ENCODE data around the gene CNPY4. TPM values are rescaled to one million over a fixed set of nuclear protein-coding genes. Genes with fewer than 3 reads are reported as not detected.

CNPY4 gene
- total and polyA plus RNA-seq, 4 donors = 14.0 to 35.0 (median 23.3) TPM

GRCh38 chr7:100171087-100171681 lies 51.8 kb downstream of the CNPY4 start:
- Histone ChIP-seq H3K4me3 (ENCODE audit: low read length in 2 of 2) (peak overlapping the region; percentile 20 to 22), H3K36me3 (ENCODE audit: control insufficient read depth in 1 of 2, insufficient read depth in 2 of 2, low read length in 1 of 2) (no peaks in the 10 kb centered on the region), H3K27ac (ENCODE audit: low read depth in 1 of 2, low read length in 2 of 2) (no peak overlapping the region), H3K9me3 (ENCODE audit: control insufficient read depth, low read length) (no peaks in the 10 kb centered on the region), H3K27me3 (ENCODE audit: control insufficient read depth in 1 of 2, insufficient read depth in 2 of 2, low read length in 1 of 2) (no peaks in the 10 kb centered on the region), H3K4me1 (ENCODE audit: control insufficient read depth in 1 of 2, insufficient read depth in 2 of 2, low read length in 2 of 2) (no peaks in the 10 kb centered on the region)
- ATAC-seq (ENCODE audit: low FRiP score) (no peak), DNase-seq (peak in 1 of 2 donors; percentile 76)
- intact Hi-C loops (cut with DNase I) = no loop called here
- WGBS, 2 donors = 12 to 20% methylated on average over 45 to 61 of the region's 61 CpGs

GRCh38 chr7:100171840-100172239 lies 52.4 kb downstream of the CNPY4 start:
- DNase-seq = peak in 1 of 2 donors; percentile 75
- intact Hi-C loops (cut with DNase I) = no loop called here
- Histone ChIP-seq H3K27ac (ENCODE audit: low read depth in 1 of 2, low read length in 2 of 2) (no peak overlapping the region), H3K4me1 (ENCODE audit: control insufficient read depth in 1 of 2, insufficient read depth in 2 of 2, low read length in 2 of 2) (no peaks in the 10 kb centered on the region), H3K4me3 (ENCODE audit: low read length in 2 of 2) (peak overlapping the region in 1 of 2 donors; percentile 20), H3K9me3 (ENCODE audit: control insufficient read depth, low read length) (no peaks in the 10 kb centered on the region), H3K36me3 (ENCODE audit: control insufficient read depth in 1 of 2, insufficient read depth in 2 of 2, low read length in 1 of 2) (no peaks in the 10 kb centered on the region), H3K27me3 (ENCODE audit: control insufficient read depth in 1 of 2, insufficient read depth in 2 of 2, low read length in 1 of 2) (no peaks in the 10 kb centered on the region)
- 41 to 49% methylated on average over 19 to 22 of the region's 22 CpGs for WGBS, 2 donors
- ATAC-seq (ENCODE audit: low FRiP score) = no peak

- WGBS, 2 donors = 92 to 93% methylated on average over 11 of the region's 11 CpGs
- Histone ChIP-seq H3K4me3 (ENCODE audit: low read length in 2 of 2) (no peak overlapping the region), H3K27me3 (ENCODE audit: control insufficient read depth in 1 of 2, insufficient read depth in 2 of 2, low read length in 1 of 2) (no peaks in the 10 kb centered on the region), H3K36me3 (ENCODE audit: control insufficient read depth in 1 of 2, insufficient read depth in 2 of 2, low read length in 1 of 2) (no peaks in the 10 kb centered on the region), H3K9me3 (ENCODE audit: control insufficient read depth, low read length) (no peaks in the 10 kb centered on the region), H3K4me1 (ENCODE audit: control insufficient read depth in 1 of 2, insufficient read depth in 2 of 2, low read length in 2 of 2) (no peaks in the 10 kb centered on the region), H3K27ac (ENCODE audit: low read depth in 1 of 2, low read length in 2 of 2) (no peak overlapping the region)
- peak in 1 of 2 donors; percentile 68 for DNase-seq
- ATAC-seq (ENCODE audit: low FRiP score) = no peak
- intact Hi-C loops (cut with DNase I) = no loop called here
These were observed 54.5 kb downstream of the CNPY4 start for GRCh38 chr7:100173806-100174495.

GRCh38 chr7:100174582-100174981 lies 55.1 kb downstream of the CNPY4 start:
- Histone ChIP-seq H3K27ac (ENCODE audit: low read depth in 1 of 2, low read length in 2 of 2) (no peak overlapping the region), H3K36me3 (ENCODE audit: control insufficient read depth in 1 of 2, insufficient read depth in 2 of 2, low read length in 1 of 2) (no peaks in the 10 kb centered on the region), H3K4me1 (ENCODE audit: control insufficient read depth in 1 of 2, insufficient read depth in 2 of 2, low read length in 2 of 2) (no peaks in the 10 kb centered on the region), H3K4me3 (ENCODE audit: low read length in 2 of 2) (no peak overlapping the region), H3K9me3 (ENCODE audit: control insufficient read depth, low read length) (no peaks in the 10 kb centered on the region), H3K27me3 (ENCODE audit: control insufficient read depth in 1 of 2, insufficient read depth in 2 of 2, low read length in 1 of 2) (no peaks in the 10 kb centered on the region)
- WGBS, 2 donors = 86% methylated on average over 5 of the region's 5 CpGs
- DNase-seq (peak in 1 of 2 donors; percentile 46), ATAC-seq (ENCODE audit: low FRiP score) (no peak)
- intact Hi-C loops (cut with DNase I) = no loop called here

Small RNA genes lying within 50 kb of the gene (microRNA-seq; reads per million reads assigned to microRNA genes)
- gene MIR106B (709 to 894 reads per million in 2 donors), gene MIR25 (450 to 895 reads per million in 2 donors), gene MIR4658 (0 reads per million in 2 donors), gene MIR93 (2,024 to 3,916 reads per million in 2 donors)

Other genes with a start within 250 kb of the CNPY4 start
- under 1 TPM in 1 of 2 donors, not detected in 1; 0.36 TPM for gene OR2AE1, start 242.6 kb upstream of the CNPY4 start, total RNA-seq
- not detected for gene OR2AE1, start 242.6 kb upstream of the CNPY4 start, polyA plus RNA-seq
- gene TRIM4, start 200.1 kb upstream of the CNPY4 start, total RNA-seq = 10 to 100 TPM; 24.7 to 33.4 TPM
- 10 to 100 TPM; 16.4 to 20.3 TPM for gene TRIM4, start 200.1 kb upstream of the CNPY4 start, polyA plus RNA-seq
- under 1 TPM in 1 of 2 donors, not detected in 1; 0.57 TPM for gene GJC3, start 190.0 kb upstream of the CNPY4 start, total RNA-seq
- not detected for gene GJC3, start 190.0 kb upstream of the CNPY4 start, polyA plus RNA-seq
- 1 to 10 TPM in 1 of 2 donors, under 1 TPM in 1; 0.63 to 1.3 TPM for gene AZGP1, start 143.6 kb upstream of the CNPY4 start, total RNA-seq
- gene AZGP1, start 143.6 kb upstream of the CNPY4 start, polyA plus RNA-seq = 1 to 10 TPM in 1 of 2 donors, under 1 TPM in 1; 0.13 to 3.5 TPM
- gene ZKSCAN1, start 104.0 kb upstream of the CNPY4 start, total RNA-seq = 10 to 100 TPM; 57.9 to 80.9 TPM
- 10 to 100 TPM in 1 of 2 donors, 1 to 10 TPM in 1; 6.5 to 15.3 TPM for gene ZKSCAN1, start 104.0 kb upstream of the CNPY4 start, polyA plus RNA-seq
- gene ZSCAN21, start 69.9 kb upstream of the CNPY4 start, total RNA-seq = 10 to 100 TPM in 1 of 2 donors, 1 to 10 TPM in 1; 7.9 to 10.7 TPM
- 10 to 100 TPM in 1 of 2 donors, 1 to 10 TPM in 1; 7.0 to 10.3 TPM for gene ZSCAN21, start 69.9 kb upstream of the CNPY4 start, polyA plus RNA-seq
- 10 to 100 TPM; 22.0 to 26.7 TPM for gene ZNF3, start 37.9 kb upstream of the CNPY4 start, total RNA-seq
- gene ZNF3, start 37.9 kb upstream of the CNPY4 start, polyA plus RNA-seq = 10 to 100 TPM in 1 of 2 donors, 1 to 10 TPM in 1; 6.3 to 24.1 TPM
- 10 to 100 TPM; 79.7 to 81.0 TPM for gene COPS6, start 30.7 kb upstream of the CNPY4 start, total RNA-seq
- gene COPS6, start 30.7 kb upstream of the CNPY4 start, polyA plus RNA-seq = 100 to 1,000 TPM in 1 of 2 donors, 10 to 100 TPM in 1; 73.9 to 132 TPM
- gene MCM7, start 18.2 kb upstream of the CNPY4 start, total RNA-seq = 10 to 100 TPM; 27.1 to 45.8 TPM
- 10 to 100 TPM; 47.2 to 90.8 TPM for gene MCM7, start 18.2 kb upstream of the CNPY4 start, polyA plus RNA-seq
- 10 to 100 TPM; 14.9 to 20.5 TPM for gene AP4M1, start 18.0 kb upstream of the CNPY4 start, total RNA-seq
- gene AP4M1, start 18.0 kb upstream of the CNPY4 start, polyA plus RNA-seq = 10 to 100 TPM in 1 of 2 donors, 1 to 10 TPM in 1; 8.1 to 60.9 TPM
- 10 to 100 TPM; 31.7 to 38.7 TPM for gene TAF6, start 276 bp upstream of the CNPY4 start, total RNA-seq
- 10 to 100 TPM; 24.2 to 39.3 TPM for gene TAF6, start 276 bp upstream of the CNPY4 start, polyA plus RNA-seq
- 1 to 10 TPM; 1.8 to 1.9 TPM for gene MBLAC1, start 7.3 kb downstream of the CNPY4 start, total RNA-seq
- 1 to 10 TPM; 1.4 to 2.3 TPM for gene MBLAC1, start 7.3 kb downstream of the CNPY4 start, polyA plus RNA-seq
- 100 to 1,000 TPM in 1 of 2 donors, 10 to 100 TPM in 1; 80.2 to 104 TPM for gene LAMTOR4, start 29.3 kb downstream of the CNPY4 start, total RNA-seq
- gene LAMTOR4, start 29.3 kb downstream of the CNPY4 start, polyA plus RNA-seq = 100 to 1,000 TPM; 267 to 310 TPM
- gene TRAPPC14, start 39.1 kb downstream of the CNPY4 start, total RNA-seq = 10 to 100 TPM; 16.5 to 17.4 TPM
- 10 to 100 TPM in 1 of 2 donors, 1 to 10 TPM in 1; 3.6 to 28.2 TPM for gene TRAPPC14, start 39.1 kb downstream of the CNPY4 start, polyA plus RNA-seq
- 10 to 100 TPM in 1 of 2 donors, 1 to 10 TPM in 1; 4.4 to 14.9 TPM for gene GAL3ST4, start 49.0 kb downstream of the CNPY4 start, total RNA-seq
- 10 to 100 TPM in 1 of 2 donors, 1 to 10 TPM in 1; 5.8 to 12.5 TPM for gene GAL3ST4, start 49.0 kb downstream of the CNPY4 start, polyA plus RNA-seq
- gene GPC2, start 57.7 kb downstream of the CNPY4 start, total RNA-seq = 1 to 10 TPM in 1 of 2 donors, under 1 TPM in 1; 0.78 to 3.7 TPM
- 1 to 10 TPM in 1 of 2 donors, under 1 TPM in 1; 0.63 to 1.2 TPM for gene GPC2, start 57.7 kb downstream of the CNPY4 start, polyA plus RNA-seq
- gene STAG3, start 58.3 kb downstream of the CNPY4 start, total RNA-seq = 1 to 10 TPM in 1 of 2 donors, under 1 TPM in 1; 0.96 to 1.5 TPM
- gene STAG3, start 58.3 kb downstream of the CNPY4 start, polyA plus RNA-seq = 1 to 10 TPM in 1 of 2 donors, under 1 TPM in 1; 0.13 to 1.7 TPM
- 1 to 10 TPM in 1 of 2 donors, under 1 TPM in 1; 0.23 to 2.1 TPM for gene PVRIG, start 100.3 kb downstream of the CNPY4 start, total RNA-seq
- under 1 TPM in 1 of 2 donors, not detected in 1; 0.25 TPM for gene PVRIG, start 100.3 kb downstream of the CNPY4 start, polyA plus RNA-seq
- gene SPDYE3, start 188.1 kb downstream of the CNPY4 start, total RNA-seq = not detected
- gene SPDYE3, start 188.1 kb downstream of the CNPY4 start, polyA plus RNA-seq = not detected
- gene PILRB, start 238.5 kb downstream of the CNPY4 start, total RNA-seq = 10 to 100 TPM; 30.7 to 51.2 TPM
- gene PILRB, start 238.5 kb downstream of the CNPY4 start, polyA plus RNA-seq = 100 to 1,000 TPM in 1 of 2 donors, 10 to 100 TPM in 1; 13.9 to 186 TPM

All from aorta (tissue), 5 donors.